HG03565 (cell line): Measurements from ENCODE around the gene TMOD3.

Experiments used
- ATAC-seq: cut with Tn5 transposase; IDR thresholded peaks from one replicate; pipeline ENCODE4 v1.9.1; 2021; ENCODE audit warnings: mild to moderate bottlenecking, moderate library complexity; ENCODE audit not compliant: unreplicated experiment

The TMOD3 gene

GRCh38 chr15:51825698-51826097 lies 3.8 kb upstream of the TMOD3 start:
- no peak for ATAC-seq

- no peak for ATAC-seq
Observed at GRCh38 chr15:51828621-51829375, 655 bp upstream of the TMOD3 start.

- ATAC-seq: no peak
Observed at GRCh38 chr15:51830276-51830806, 888 bp downstream of the TMOD3 start.

- no peak for ATAC-seq
Observed at GRCh38 chr15:51833772-51834171, 4.3 kb downstream of the TMOD3 start.

- no peak for ATAC-seq
Observed at GRCh38 chr15:51837792-51838251, 8.4 kb downstream of the TMOD3 start.

GRCh38 chr15:51838270-51838669 lies 8.8 kb downstream of the TMOD3 start:
- no peak for ATAC-seq

GRCh38 chr15:51840692-51841091 lies 11.2 kb downstream of the TMOD3 start:
- no peak for ATAC-seq

GRCh38 chr15:51841406-51842040 lies 12.1 kb downstream of the TMOD3 start:
- no peak for ATAC-seq

- no peak for ATAC-seq
Observed at GRCh38 chr15:51842265-51842664, 12.8 kb downstream of the TMOD3 start.

- no peak for ATAC-seq
Observed at GRCh38 chr15:51842852-51843737, 13.6 kb downstream of the TMOD3 start.

- ATAC-seq: no peak
Observed at GRCh38 chr15:51844747-51845426, 15.4 kb downstream of the TMOD3 start.

GRCh38 chr15:51846066-51846462 lies 16.6 kb downstream of the TMOD3 start:
- ATAC-seq: no peak

- no peak for ATAC-seq
Observed at GRCh38 chr15:51846463-51847230, 17.2 kb downstream of the TMOD3 start.

GRCh38 chr15:51848811-51849210 lies 19.4 kb downstream of the TMOD3 start:
- no peak for ATAC-seq

- no peak for ATAC-seq
Observed at GRCh38 chr15:51849860-51850259, 20.4 kb downstream of the TMOD3 start.

GRCh38 chr15:51853998-51854397 lies 24.5 kb downstream of the TMOD3 start:
- no peak for ATAC-seq

GRCh38 chr15:51855612-51856011 lies 26.2 kb downstream of the TMOD3 start:
- no peak for ATAC-seq

GRCh38 chr15:51856714-51857380 lies 27.4 kb downstream of the TMOD3 start:
- no peak for ATAC-seq
